Measurements from ENCODE around the gene NFATC1. TPM values are rescaled to one million over a fixed set of nuclear protein-coding genes. Genes with fewer than 3 reads are reported as not detected.

NFATC1 gene
- total and polyA plus RNA-seq, 2 experiments from 2014 or later: 7.5 to 9.8 TPM

GRCh38 chr18:79353267-79353666, 42.5 kb upstream of the NFATC1 start:
- H3K4me2 ChIP-seq (ENCODE audit: unreplicated experiment): no peak overlapping the region
- in situ Hi-C loops (cut with MboI): no loop called here
- H3K4me1 ChIP-seq (ENCODE audit: insufficient read depth): no peaks in the 10 kb centered on the region
- no peaks in the 10 kb centered on the region for H3K9me2 ChIP-seq (ENCODE audit: insufficient read depth)
- H3K9ac ChIP-seq: no peak overlapping the region
- H3K27ac ChIP-seq: no peak overlapping the region
- H4K20me1 ChIP-seq (ENCODE audit: insufficient read depth): no peaks in the 10 kb centered on the region
- TF ChIP-seq EZH2 (IDR thresholded peaks at IDR 0.05; ENCODE audit: insufficient read depth, poor library complexity, severe bottlenecking) (no peak), EZH2phosphoT487 (IDR thresholded peaks at IDR 0.05; ENCODE audit: insufficient read depth, low read depth) (no peak)
- no peaks in the 10 kb centered on the region for H3K27me3 ChIP-seq (replicated peaks; ENCODE audit: insufficient read depth)
- H3K9me3 ChIP-seq (ENCODE audit: low read depth): no peaks in the 10 kb centered on the region
- no peak overlapping the region for H2AFZ ChIP-seq
- no peaks in the 10 kb centered on the region for H3F3A ChIP-seq (ENCODE audit: insufficient read depth)
- H3K4me3 ChIP-seq: no peak overlapping the region
- H3K79me2 ChIP-seq (ENCODE audit: insufficient read depth): no peaks in the 10 kb centered on the region
- DNase-seq: no peak
- no peaks in the 10 kb centered on the region for H3K36me3 ChIP-seq (ENCODE audit: low read depth)
- WGBS, 2 experiments (ENCODE audit: low coverage in 1 of 2, low lambda C conversion rate in 2 of 2, missing lambda C conversion rate in 2 of 2): 93 to 94% methylated on average over 17 of the region's 17 CpGs

GRCh38 chr18:79354350-79354749, 41.4 kb upstream of the NFATC1 start:
- 0 out of 2 replicates have a peak, but pooled peaks cover 1% of the 10 kb centered on the region for H3K36me3 ChIP-seq (ENCODE audit: low read depth)
- H3K27ac ChIP-seq: no peak overlapping the region
- WGBS, 2 experiments (ENCODE audit: low coverage in 1 of 2, low lambda C conversion rate in 2 of 2, missing lambda C conversion rate in 2 of 2): 91 to 94% methylated on average over 6 to 8 of the region's 8 CpGs
- H3K27me3 ChIP-seq (replicated peaks; ENCODE audit: insufficient read depth): no peaks in the 10 kb centered on the region
- H3K4me2 ChIP-seq (ENCODE audit: unreplicated experiment): no peak overlapping the region
- H3K79me2 ChIP-seq (ENCODE audit: insufficient read depth): no peaks in the 10 kb centered on the region
- H3K4me1 ChIP-seq (ENCODE audit: insufficient read depth): no peaks in the 10 kb centered on the region
- H2AFZ ChIP-seq: no peak overlapping the region
- H4K20me1 ChIP-seq (ENCODE audit: insufficient read depth): no peaks in the 10 kb centered on the region
- no peaks in the 10 kb centered on the region for H3K9me3 ChIP-seq (ENCODE audit: low read depth)
- no peak overlapping the region for H3K4me3 ChIP-seq
- no peaks in the 10 kb centered on the region for H3K9me2 ChIP-seq (ENCODE audit: insufficient read depth)
- H3F3A ChIP-seq (ENCODE audit: insufficient read depth): no peaks in the 10 kb centered on the region
- no peak for DNase-seq
- in situ Hi-C loops (cut with MboI): no loop called here
- no peak overlapping the region for H3K9ac ChIP-seq
- TF ChIP-seq EZH2phosphoT487 (IDR thresholded peaks at IDR 0.05; ENCODE audit: insufficient read depth, low read depth) (no peak), EZH2 (IDR thresholded peaks at IDR 0.05; ENCODE audit: insufficient read depth, poor library complexity, severe bottlenecking) (no peak)

GRCh38 chr18:79355433-79356335, 40.0 kb upstream of the NFATC1 start:
- H3F3A ChIP-seq (ENCODE audit: insufficient read depth): no peaks in the 10 kb centered on the region
- no peak overlapping the region for H3K27ac ChIP-seq
- TF ChIP-seq EZH2phosphoT487 (IDR thresholded peaks at IDR 0.05; ENCODE audit: insufficient read depth, low read depth) (no peak), EZH2 (IDR thresholded peaks at IDR 0.05; ENCODE audit: insufficient read depth, poor library complexity, severe bottlenecking) (no peak)
- no peaks in the 10 kb centered on the region for H3K9me3 ChIP-seq (ENCODE audit: low read depth)
- H3K27me3 ChIP-seq (replicated peaks; ENCODE audit: insufficient read depth): no peaks in the 10 kb centered on the region
- DNase-seq: no peak
- H3K9ac ChIP-seq: no peak overlapping the region
- H4K20me1 ChIP-seq (ENCODE audit: insufficient read depth): no peaks in the 10 kb centered on the region
- H3K79me2 ChIP-seq (ENCODE audit: insufficient read depth): no peaks in the 10 kb centered on the region
- H3K4me2 ChIP-seq (ENCODE audit: unreplicated experiment): no peak overlapping the region
- in situ Hi-C loops (cut with MboI): no loop called here
- H3K4me3 ChIP-seq: no peak overlapping the region
- no peaks in the 10 kb centered on the region for H3K9me2 ChIP-seq (ENCODE audit: insufficient read depth)
- H3K36me3 ChIP-seq (ENCODE audit: low read depth): peaks cover 13% of the 10 kb centered on the region; the same call in 1 of the 2 replicates
- no peak overlapping the region for H2AFZ ChIP-seq
- no peaks in the 10 kb centered on the region for H3K4me1 ChIP-seq (ENCODE audit: insufficient read depth)
- 92 to 94% methylated on average over 26 of the region's 26 CpGs for WGBS, 2 experiments (ENCODE audit: low coverage in 1 of 2, low lambda C conversion rate in 2 of 2, missing lambda C conversion rate in 2 of 2)

GRCh38 chr18:79356435-79356834, 39.3 kb upstream of the NFATC1 start:
- Histone ChIP-seq H3K79me2 (ENCODE audit: insufficient read depth) (no peaks in the 10 kb centered on the region), H3K9me2 (ENCODE audit: insufficient read depth) (no peaks in the 10 kb centered on the region), H3F3A (ENCODE audit: insufficient read depth) (no peaks in the 10 kb centered on the region; the same call in 1 of the 2 replicates), H3K27me3 (replicated peaks; ENCODE audit: insufficient read depth) (no peaks in the 10 kb centered on the region), H3K4me3 (no peak overlapping the region), H4K20me1 (ENCODE audit: insufficient read depth) (no peaks in the 10 kb centered on the region), H3K36me3 (ENCODE audit: low read depth) (peaks cover 17% of the 10 kb centered on the region; the same call in 1 of the 2 replicates), H3K4me2 (ENCODE audit: unreplicated experiment) (no peak overlapping the region), H2AFZ (no peak overlapping the region), H3K9ac (no peak overlapping the region), H3K27ac (no peak overlapping the region), H3K4me1 (ENCODE audit: insufficient read depth) (no peaks in the 10 kb centered on the region), H3K9me3 (ENCODE audit: low read depth) (no peaks in the 10 kb centered on the region)
- in situ Hi-C loops (cut with MboI): no loop called here
- no peak for DNase-seq
- TF ChIP-seq EZH2phosphoT487 (IDR thresholded peaks at IDR 0.05; ENCODE audit: insufficient read depth, low read depth) (no peak), EZH2 (IDR thresholded peaks at IDR 0.05; ENCODE audit: insufficient read depth, poor library complexity, severe bottlenecking) (no peak)
- WGBS, 2 experiments (ENCODE audit: low coverage in 1 of 2, low lambda C conversion rate in 2 of 2, missing lambda C conversion rate in 2 of 2): 91 to 95% methylated on average over 5 of the region's 5 CpGs
